B cell (primary cell): ENCODE data around the gene TTC34. TPM values are rescaled to one million over a fixed set of nuclear protein-coding genes. Genes with fewer than 3 reads are reported as not detected.
A peak's percentile ranks its signal among the peaks of the same experiment; 100 is the strongest.

ENCODE experiments used
- ATAC-seq: fragments of 200-7000 bp; cut with Tn5 transposase; one replicate; pipeline ENCODE4 v1.10.0; 2021; ENCODE audit warnings: low read depth, mild to moderate bottlenecking, moderate number of reproducible peaks, moderate library complexity
- CTCF ChIA-PET: fragments of 350-600 bp; sonication (Branson Sonifier 250); formaldehyde crosslinking; loops from one replicate; lab custom pipeline; 2021; ENCODE audit warnings: antibody characterized with exemption, inconsistent platforms; lab: Charles Lee
- POLR2A ChIA-PET: fragments of 350-600 bp; sonication (Branson Sonifier 250); formaldehyde crosslinking; loops from one replicate; lab custom pipeline; 2021; ENCODE audit warnings: antibody characterized with exemption; lab: Charles Lee
- DNase-seq: peaks from one replicate; pipeline ENCODE4 v3.0.0; 2013
- H2AFZ ChIP-seq: 2 replicates; pipeline ENCODE4 v1.6.1; 2012; ENCODE audit warnings: mild to moderate bottlenecking, low read depth, low read length; ENCODE audit not compliant: insufficient read depth, poor library complexity, severe bottlenecking
- H3K27ac ChIP-seq, 2 donors: 1 replicate in 1 of 2; 2 replicates in 1 of 2; pipeline ENCODE4 v1.5.1; 2012 to 2013; ENCODE audit warnings: low read length in 2 of 2, mild to moderate bottlenecking in 2 of 2, moderate library complexity in 1 of 2
- H3K27me3 ChIP-seq, 4 experiments: fragments of 200-600 bp in 1 of 4; sonication (generic) in 1 of 4; replicated peaks in 1 of 4; 1 replicate in 2 of 4; 2 replicates in 2 of 4; pipeline versions ENCODE4 v1.6.1 to v1.7.0; 2013 to 2016; ENCODE audit warnings: low read length in 3 of 4, mild to moderate bottlenecking in 2 of 4, mixed read lengths in 1 of 4, moderate library complexity in 1 of 4; ENCODE audit not compliant: insufficient read depth in 4 of 4, control insufficient read depth in 3 of 4; ENCODE audit errors: control extremely low read depth in 1 of 4
- H3K36me3 ChIP-seq, 2 experiments: replicated peaks in 1 of 2; 1 replicate in 1 of 2; 2 replicates in 1 of 2; pipeline versions ENCODE4 v1.6.1 to v1.7.1; 2013; ENCODE audit warnings: low read length in 1 of 2; ENCODE audit not compliant: insufficient read depth in 2 of 2, control insufficient read depth in 1 of 2; ENCODE audit errors: control extremely low read depth in 1 of 2, extremely low read depth in 1 of 2
- H3K4me1 ChIP-seq, 2 donors: fragments of 200-600 bp in 1 of 2; sonication (generic) in 1 of 2; 1 replicate in 1 of 2; 2 replicates in 1 of 2; pipeline versions ENCODE4 v1.5.1 to v1.6.1; 2013 to 2017; ENCODE audit warnings: low read length in 2 of 2; ENCODE audit not compliant: control insufficient read depth in 2 of 2, insufficient read depth in 2 of 2
- H3K4me2 ChIP-seq: replicated peaks from 2 replicates; pipeline ENCODE3; 2012; ENCODE audit warnings: mild to moderate bottlenecking, low read depth, low read length; ENCODE audit not compliant: poor library complexity, severe bottlenecking
- H3K4me3 ChIP-seq, 5 experiments: fragments of 200-600 bp in 1 of 5; sonication (generic) in 1 of 5; 1 replicate in 3 of 5; 2 replicates in 2 of 5; pipeline versions ENCODE4 v1.5.1 to v1.7.0; 2011 to 2016; ENCODE audit warnings: low read length in 4 of 5, mild to moderate bottlenecking in 4 of 5, low read depth in 2 of 5, control low read depth in 1 of 5, moderate library complexity in 1 of 5; ENCODE audit not compliant: insufficient read depth in 1 of 5; ENCODE audit errors: control extremely low read depth in 1 of 5, extremely low read depth in 1 of 5
- H3K79me2 ChIP-seq: fragments of 200-600 bp; sonication (generic); one replicate; pipeline ENCODE4 v1.6.0; 2016; ENCODE audit warnings: low read length; ENCODE audit not compliant: control insufficient read depth, insufficient read depth
- H3K9ac ChIP-seq: fragments of 200-600 bp; sonication (generic); 2 replicates; pipeline ENCODE4 v1.6.1; 2017; ENCODE audit warnings: mild to moderate bottlenecking, low read length, moderate library complexity
- H3K9me3 ChIP-seq, 3 donors: one replicate each; pipeline versions ENCODE4 v1.6.1 to v1.7.1; 2013; ENCODE audit warnings: low read length in 2 of 3; ENCODE audit not compliant: control insufficient read depth in 2 of 3, insufficient read depth in 1 of 3; ENCODE audit errors: control extremely low read depth in 1 of 3
- H4K20me1 ChIP-seq: 2 replicates; pipeline ENCODE4 v1.6.0; 2012; ENCODE audit warnings: mild to moderate bottlenecking, low read length; ENCODE audit not compliant: insufficient read depth, control insufficient read depth, poor library complexity, severe bottlenecking
- H3K27ac Mint-ChIP-seq: one replicate; pipeline ENCODE4 v1.8.0; 2021; ENCODE audit warnings: mixed read lengths
- H3K27me3 Mint-ChIP-seq: one replicate; pipeline ENCODE4 v1.8.0; 2021; ENCODE audit warnings: mixed read lengths
- H3K4me1 Mint-ChIP-seq: one replicate; pipeline ENCODE4 v1.8.0; 2021; ENCODE audit warnings: mixed read lengths
- H3K4me3 Mint-ChIP-seq: one replicate; pipeline ENCODE4 v1.8.0; 2021; ENCODE audit warnings: mixed read lengths
- H3K9me3 Mint-ChIP-seq: one replicate; pipeline ENCODE4 v1.8.0; 2022; ENCODE audit warnings: mixed read lengths; ENCODE audit not compliant: insufficient read depth
- EZH2 ChIP-seq: IDR thresholded peaks from 2 replicates; pipeline ENCODE4 v1.6.1; 2012; ENCODE audit warnings: borderline replicate concordance, low read depth, mild to moderate bottlenecking, moderate library complexity, low read length; ENCODE audit not compliant: insufficient read depth, poor library complexity, severe bottlenecking
- WGBS: methylation state at CpG from one replicate; pipeline ENCODE4 v1.1.5; 2013; ENCODE audit warnings: missing lambda C conversion rate; ENCODE audit not compliant: insufficient coverage; 5-methylcytosine and 5-hydroxymethylcytosine counted together
- intact Hi-C: fragments of 100-400 bp; cut with micrococcal nuclease; formaldehyde crosslinking; loops from one replicate; pipeline ENCODE4 v1.10.0; 2022
- polyA plus RNA-seq: library from polyadenylated mRNA; depleted of rRNA; stranded (reverse); fragments of >200 nt; gene quantifications from 2 replicates; pipeline ENCODE4 v1.2.3, GENCODE V29; 2012
- total RNA-seq, 2 donors: library from RNA; stranded (reverse); fragments of 120-200 nt in 1 of 2; gene quantifications; 1 replicate in 1 of 2; 2 replicates in 1 of 2; pipeline versions ENCODE4 v1.2.3 to v1.2.4, GENCODE V29; 2013 to 2022
- TF ChIP-seq, protein P1 (sequence below): fragments of 200-600 bp; IDR thresholded peaks from one replicate; pipeline ENCODE4 v1.8.0; 2022; ENCODE audit warnings: antibody characterized with exemption, mild to moderate bottlenecking

TTC34 gene
- total and polyA plus RNA-seq, 2 donors (not counting 1 experiment from before 2014, with no cell fraction given) = 2.1 to 8.1 TPM

DNA sequence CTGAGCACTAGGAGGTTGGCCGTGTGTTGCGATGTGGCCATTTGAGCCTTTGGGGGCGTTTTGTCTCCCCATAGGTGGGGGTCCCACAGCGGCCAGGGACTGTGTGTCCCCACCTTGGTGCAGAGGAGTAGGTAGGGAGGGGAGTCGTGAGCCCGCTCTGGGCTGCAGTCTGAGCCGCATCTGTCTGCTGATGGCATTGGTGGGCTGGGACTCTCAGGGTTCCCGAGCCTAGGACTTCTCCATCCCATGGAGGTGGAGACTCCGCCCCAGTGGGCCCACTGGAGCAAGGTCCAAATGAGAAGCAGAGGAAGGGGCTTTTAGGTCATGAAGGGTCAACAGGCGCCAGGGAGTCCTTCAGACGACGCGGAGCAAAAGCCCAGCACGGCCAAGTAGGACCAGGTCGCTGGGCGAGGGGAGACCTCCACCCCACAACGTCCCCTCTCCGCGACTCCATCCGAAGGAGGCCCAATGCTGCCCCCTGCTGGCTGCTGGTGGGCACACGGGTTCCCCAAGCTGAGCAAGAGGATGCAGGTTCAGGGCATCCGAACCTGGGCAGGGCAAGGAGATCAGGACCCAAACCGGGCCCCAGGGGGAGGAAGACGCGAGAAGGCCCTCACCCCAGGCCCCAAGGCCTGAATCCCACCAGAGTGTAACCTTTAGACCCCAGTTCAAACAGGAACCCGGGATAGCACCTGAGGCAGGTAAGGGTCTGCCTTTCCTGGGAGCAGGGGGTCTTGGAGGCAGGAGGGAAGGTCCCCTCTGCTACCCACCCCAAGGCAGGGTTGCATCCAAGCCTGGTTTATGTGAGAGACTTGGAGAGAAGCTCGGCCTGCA lies 14.9 kb downstream of the TTC34 start:
- Histone ChIP-seq H3K79me2 (no peaks in the 10 kb centered on the region), H3K9me3 (peaks cover 0 to 25% (median 12%) of the 10 kb centered on the region in 3 donors), H2AFZ (no peak overlapping the region), H3K36me3 (no peaks in the 10 kb centered on the region), H3K4me3 (no peak overlapping the region), H3K27ac (no peak overlapping the region), H3K9ac (no peak overlapping the region), H3K4me2 (no peak overlapping the region), H4K20me1 (no peaks in the 10 kb centered on the region), H3K27me3 (peaks cover 0 to 39% (median 7%) of the 10 kb centered on the region in 4 experiments), H3K4me1 (peaks cover 0 to 3% of the 10 kb centered on the region in 2 donors)
- Mint-ChIP-seq H3K4me3 (no peak overlapping the region), H3K9me3 (peaks cover 7% of the 10 kb centered on the region), H3K4me1 (peaks cover 1% of the 10 kb centered on the region), H3K27me3 (peaks cover 28% of the 10 kb centered on the region), H3K27ac (peak overlapping the region; percentile 56)
- ChIA-PET CTCF (interaction anchor here (0.8 to 3.6 kb wide), 10 partner anchors 142 to 373 kb away, joined by 3 to 25 read pairs (median 3); partner anchors contain the start of genes PEX10 and TNFRSF14), POLR2A (no interaction called here)
- DNase-seq = peak; percentile 75
- ATAC-seq = peak; percentile 79
- TF ChIP-seq EZH2 = no peak
- TF ChIP-seq, protein P1, sequence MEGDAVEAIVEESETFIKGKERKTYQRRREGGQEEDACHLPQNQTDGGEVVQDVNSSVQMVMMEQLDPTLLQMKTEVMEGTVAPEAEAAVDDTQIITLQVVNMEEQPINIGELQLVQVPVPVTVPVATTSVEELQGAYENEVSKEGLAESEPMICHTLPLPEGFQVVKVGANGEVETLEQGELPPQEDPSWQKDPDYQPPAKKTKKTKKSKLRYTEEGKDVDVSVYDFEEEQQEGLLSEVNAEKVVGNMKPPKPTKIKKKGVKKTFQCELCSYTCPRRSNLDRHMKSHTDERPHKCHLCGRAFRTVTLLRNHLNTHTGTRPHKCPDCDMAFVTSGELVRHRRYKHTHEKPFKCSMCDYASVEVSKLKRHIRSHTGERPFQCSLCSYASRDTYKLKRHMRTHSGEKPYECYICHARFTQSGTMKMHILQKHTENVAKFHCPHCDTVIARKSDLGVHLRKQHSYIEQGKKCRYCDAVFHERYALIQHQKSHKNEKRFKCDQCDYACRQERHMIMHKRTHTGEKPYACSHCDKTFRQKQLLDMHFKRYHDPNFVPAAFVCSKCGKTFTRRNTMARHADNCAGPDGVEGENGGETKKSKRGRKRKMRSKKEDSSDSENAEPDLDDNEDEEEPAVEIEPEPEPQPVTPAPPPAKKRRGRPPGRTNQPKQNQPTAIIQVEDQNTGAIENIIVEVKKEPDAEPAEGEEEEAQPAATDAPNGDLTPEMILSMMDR = peak; percentile 83
- WGBS = 40% methylated on average over 25 of the region's 27 CpGs
- intact Hi-C loops = no loop called here
